Fibroblast of lung (primary cell): ENCODE measurements around the gene EPHB3.

Experiments used
- CTCF ChIP-seq, 2 donors: IDR thresholded peaks in 1 of 2; conservative IDR thresholded peaks in 1 of 2; 1 replicate in 1 of 2; 2 replicates in 1 of 2; pipeline ENCODE4 v1.5.1; 2011 to 2012; ENCODE audit warnings: low read length in 2 of 2, control low read depth in 1 of 2, inconsistent platforms in 1 of 2, low read depth in 1 of 2, mild to moderate bottlenecking in 1 of 2
- EZH2 ChIP-seq: IDR thresholded peaks from 2 replicates; pipeline ENCODE4 v1.5.1; 2012; ENCODE audit warnings: low read length, control low read depth, mild to moderate bottlenecking; ENCODE audit errors: missing control alignments

GRCh38 chr3:184524981-184525336 lies 36.6 kb upstream of the EPHB3 start:
- TF ChIP-seq CTCF (conservative IDR thresholded peaks at IDR 0.05 in 1 of 2, IDR thresholded peaks at IDR 0.05 in 1 of 2; ENCODE audit: low read depth in 1 of 2, low read length in 2 of 2): no peak
- no peak for TF ChIP-seq EZH2
